Effector CD4-positive, alpha-beta T cell (primary cell): ENCODE measurements around the gene DLAT.
"Not testable (repeated sequence)": the region's sequence is repeated elsewhere in the genome, so short reads cannot be mapped to it uniquely, and the experiment has no call there.

Experiments used
- DNase-seq: peaks from one replicate; pipeline ENCODE4 v3.0.0-alpha.2; 2020

DLAT gene

DNA sequence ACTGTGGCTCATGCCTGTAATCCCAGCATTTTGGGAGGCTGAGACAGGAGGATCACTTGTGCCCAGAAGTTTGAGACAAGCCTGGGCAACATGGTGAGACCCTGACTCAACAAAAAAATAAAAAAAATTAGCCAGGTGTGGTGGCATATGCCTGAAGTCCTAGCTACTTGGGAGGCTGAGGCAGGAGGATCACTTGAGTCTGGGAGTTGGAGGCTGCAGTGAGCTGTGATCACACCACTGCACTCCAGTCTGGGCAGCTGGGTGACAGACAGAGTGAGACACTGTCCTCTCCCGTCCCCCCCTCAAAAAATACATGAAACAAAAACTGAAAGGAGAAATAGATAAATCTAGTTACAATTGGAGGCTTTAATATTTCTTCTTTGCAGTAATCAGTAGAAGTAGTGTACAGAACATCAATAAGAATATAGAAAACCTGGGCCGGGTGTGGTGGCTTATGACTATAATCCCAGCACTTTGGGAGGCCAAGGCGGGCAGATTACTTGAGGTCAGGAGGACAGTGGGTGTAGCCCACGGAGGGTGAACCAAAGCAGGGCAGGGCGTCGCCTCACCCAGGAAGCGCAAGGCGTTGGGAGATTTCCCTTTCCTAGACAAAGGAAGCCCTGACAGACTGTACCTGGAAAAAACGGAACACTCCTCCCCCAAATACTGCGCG lies 19.6 kb upstream of the DLAT start:
- DNase-seq = no peak

DNA sequence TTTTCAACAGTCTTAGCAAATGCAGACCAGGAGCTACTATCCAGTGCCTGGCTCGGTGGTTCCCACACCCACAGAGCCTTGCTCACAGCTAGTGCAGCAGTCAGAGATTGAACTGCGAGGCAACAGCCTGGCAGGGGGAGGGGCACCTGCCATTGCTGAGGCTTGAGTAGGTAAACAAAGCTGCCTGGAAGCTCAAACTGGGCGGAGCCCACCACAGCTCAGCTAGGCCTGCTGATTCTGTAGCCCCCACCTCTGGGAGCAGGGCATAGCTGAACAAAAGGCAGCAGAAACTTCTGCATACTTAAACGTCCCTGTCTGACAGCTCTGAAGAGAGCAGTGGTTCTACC lies 19.1 kb upstream of the DLAT start:
- DNase-seq = not testable (repeated sequence)

DNA sequence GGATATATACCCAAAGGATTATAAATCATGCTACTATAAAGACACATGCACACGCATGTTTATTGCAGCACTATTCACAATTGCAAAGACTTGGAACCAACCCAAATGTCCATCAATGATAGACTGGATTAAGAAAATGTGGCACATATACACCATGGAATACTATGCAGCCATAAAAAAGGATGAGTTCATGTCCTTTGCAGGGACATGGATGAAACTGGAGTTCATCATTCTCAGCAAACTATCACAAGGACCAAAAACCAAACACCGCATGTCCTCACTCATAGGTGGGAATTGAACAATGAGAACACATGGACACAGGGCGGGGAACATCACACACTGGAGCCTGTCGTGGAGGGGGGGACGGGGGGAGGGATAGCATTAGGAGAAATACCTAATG lies 13.8 kb upstream of the DLAT start:
- not testable (repeated sequence) for DNase-seq

DNA sequence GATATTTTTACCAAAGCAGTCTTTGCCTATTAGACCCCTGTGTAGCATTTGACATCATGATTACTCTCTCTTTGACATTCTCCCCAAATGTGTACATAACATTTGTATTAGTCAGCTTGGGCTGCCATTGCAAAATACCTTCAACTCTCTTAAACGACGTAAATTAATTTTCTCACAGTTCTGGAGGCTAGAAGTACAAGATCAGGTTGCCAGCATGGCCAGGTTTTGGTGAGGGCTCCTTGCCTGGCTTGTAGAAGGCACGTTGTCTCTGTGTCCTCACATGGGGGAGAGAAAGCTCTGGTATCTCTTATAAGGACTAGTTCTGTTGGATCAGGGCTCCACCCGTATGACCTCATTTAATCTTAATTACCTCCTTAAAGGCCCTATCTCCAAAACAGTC lies 12.3 kb upstream of the DLAT start:
- no peak for DNase-seq

DNA sequence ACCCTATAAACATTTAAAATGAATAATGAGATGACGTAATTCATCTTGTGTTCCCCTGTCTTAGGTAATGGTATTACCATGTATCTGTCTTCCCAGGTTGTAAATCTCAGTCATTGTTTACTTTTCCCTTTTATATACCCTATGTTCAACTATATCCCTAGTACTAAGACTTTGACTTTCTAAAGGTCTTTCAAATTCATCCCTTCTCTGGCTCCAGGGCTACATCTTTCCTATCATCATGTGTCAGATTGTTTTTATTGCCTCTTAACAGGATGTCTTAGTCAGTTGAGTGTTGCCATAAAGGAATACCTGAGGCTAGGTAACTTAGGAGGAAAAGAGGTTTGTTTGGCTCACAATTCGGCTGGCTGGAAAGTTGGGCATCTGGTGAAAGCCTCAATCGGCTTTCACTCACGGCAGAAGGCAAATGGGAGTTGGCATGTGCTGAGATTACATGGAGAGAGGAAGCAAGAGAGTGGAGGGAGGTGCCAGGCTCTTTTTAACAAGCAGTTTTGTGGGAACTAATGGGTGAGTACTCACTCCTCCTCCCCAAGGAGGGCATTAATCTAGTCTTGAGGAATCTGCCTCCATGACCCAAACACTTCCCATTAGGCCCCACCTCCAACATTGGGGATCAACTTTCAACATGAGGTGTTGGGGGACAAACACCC lies 11.6 kb upstream of the DLAT start:
- no peak for DNase-seq

DNA sequence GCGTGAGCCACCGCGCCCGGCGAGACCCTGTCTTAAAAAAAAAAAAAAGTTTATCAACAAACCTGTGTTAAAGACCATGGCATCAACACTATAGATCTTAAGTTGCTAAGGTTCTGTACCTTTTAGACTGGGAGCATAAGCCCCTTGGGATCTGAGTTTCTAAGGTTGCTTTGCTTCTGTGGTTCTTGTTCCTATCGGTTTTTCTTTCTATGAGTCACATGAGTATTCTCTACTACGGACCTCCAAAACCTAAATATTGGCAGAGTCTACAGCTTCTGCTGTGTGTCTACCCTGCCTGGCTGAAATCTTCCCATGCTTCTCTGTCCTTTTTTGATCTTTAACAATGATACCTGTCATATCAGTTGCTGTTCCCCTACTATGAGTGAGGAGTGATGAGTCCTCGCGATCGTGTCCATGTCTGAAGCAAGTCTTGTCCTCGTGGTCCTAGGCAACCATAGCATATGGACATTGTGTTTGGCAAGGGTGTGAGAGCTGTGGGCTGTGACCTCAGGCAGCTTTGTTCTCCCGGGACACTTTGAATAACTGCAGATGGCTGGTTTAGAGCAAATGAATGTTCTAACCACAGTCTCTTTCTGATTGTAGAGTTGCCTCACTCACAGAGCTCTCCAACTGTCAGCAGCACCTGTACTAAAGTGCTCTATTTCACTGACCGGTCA lies 9.0 kb upstream of the DLAT start:
- DNase-seq = no peak

DNA sequence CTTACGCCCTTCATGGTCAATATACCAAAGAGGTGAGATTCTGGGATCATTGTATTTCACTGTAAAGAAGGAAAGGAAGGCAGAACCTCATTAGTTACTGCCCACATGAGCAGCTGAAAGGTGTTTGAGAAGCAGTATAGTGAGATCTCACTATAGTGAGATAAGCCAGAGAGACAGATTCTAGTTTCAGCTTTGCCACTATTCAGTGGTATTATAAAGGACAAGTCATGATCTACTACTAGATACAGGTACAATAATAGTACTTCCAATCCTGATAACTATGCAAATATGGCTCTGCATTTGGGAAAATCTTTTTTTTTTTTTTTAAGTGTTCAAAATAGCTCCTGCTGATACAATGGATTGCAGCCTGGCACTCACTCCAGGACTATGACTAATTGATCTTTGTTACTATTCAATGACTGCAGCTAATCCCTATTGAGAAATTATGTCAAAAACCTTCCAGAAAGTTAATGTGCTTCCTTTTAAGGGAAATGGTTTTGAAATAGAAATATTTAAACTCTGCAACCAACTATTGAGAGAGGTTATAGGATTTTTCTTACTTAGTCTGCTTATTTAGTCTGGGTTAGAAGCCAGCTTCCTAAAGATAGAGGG lies 8.3 kb upstream of the DLAT start:
- DNase-seq = no peak

DNA sequence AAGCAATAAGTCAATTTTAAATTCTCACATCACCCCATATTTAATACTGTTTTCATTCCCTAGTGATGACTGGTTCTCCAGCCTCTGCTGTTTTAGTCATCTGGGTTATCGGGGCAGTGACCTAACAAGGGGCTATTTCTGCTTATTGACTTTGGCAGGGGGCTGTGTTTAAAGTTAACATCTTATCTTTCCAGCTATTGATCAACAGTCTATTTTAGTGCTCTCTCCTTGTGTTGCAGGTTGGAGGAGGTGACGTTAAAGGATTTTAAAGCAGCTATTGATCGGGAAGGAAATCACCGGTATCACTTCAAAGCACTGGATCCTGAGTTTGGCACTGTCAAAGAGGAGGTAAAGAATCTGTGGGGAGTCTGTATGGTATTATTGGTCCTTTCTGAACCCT lies 7.7 kb upstream of the DLAT start:
- DNase-seq = no peak

DNA sequence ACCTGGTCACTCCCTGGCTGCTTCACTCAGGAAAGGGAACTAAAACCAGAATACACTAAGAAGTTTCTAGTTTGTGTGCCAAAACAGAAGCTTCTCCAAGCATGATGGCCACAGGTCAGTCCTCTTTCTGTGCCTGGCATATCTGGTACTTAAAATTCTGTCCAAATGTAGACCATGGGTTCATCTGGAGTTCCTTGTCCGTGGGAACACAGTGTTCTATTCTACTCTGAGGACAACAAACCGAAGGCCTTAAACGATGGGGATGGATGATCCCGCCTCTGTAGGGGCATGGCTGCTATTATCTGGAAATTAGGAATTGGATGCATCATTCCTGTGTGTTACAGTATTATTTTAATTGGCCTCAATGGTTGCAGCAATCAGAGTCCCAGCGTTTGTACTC lies 6.1 kb upstream of the DLAT start:
- no peak for DNase-seq

DNA sequence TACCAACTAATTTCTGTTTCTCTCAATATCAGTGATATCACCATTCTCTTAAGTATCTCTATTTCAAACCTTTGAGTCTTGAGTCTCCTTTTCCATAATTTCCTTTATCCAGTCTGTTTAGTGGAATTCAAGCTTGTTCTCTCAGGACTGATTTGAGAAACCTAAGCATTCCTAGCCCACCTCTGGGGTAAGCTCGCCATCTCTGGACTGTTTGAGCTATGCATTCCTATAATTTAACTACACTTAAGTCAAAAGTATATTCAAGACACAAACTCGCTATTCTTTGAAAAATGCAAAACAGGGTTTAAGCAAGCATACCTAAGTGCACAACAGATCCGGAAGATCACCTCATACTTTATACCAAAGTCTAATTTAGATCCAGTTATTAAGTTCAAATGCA lies 2.1 kb upstream of the DLAT start:
- no peak for DNase-seq

DNA sequence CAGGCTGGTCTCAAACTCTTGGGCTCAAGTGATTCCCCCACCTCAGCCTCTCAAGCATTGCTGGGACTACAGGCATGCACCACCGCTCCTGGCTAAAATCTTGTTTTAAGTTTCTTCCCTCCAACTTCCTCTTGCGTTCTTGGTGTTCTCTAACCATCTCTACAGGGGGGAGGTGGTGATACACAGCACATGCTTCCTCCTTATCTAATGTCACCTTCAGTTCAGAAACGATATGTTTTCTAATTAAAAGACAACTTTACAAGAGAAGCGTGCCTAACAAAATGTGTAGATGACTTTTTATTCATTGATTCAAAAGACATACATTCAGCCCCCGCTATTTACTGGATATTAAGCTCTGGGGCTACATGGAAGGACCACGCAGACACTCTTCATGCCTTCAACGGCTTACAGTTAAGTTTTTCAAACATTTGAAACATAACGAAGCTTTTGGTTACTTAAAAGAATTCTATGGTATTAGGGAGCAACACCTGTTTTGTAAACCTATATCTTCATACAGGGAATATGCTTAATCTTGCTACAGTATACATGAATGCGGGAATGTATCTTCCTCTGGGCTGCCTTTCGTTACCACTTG lies 933 bp upstream of the DLAT start:
- DNase-seq = no peak

DNA sequence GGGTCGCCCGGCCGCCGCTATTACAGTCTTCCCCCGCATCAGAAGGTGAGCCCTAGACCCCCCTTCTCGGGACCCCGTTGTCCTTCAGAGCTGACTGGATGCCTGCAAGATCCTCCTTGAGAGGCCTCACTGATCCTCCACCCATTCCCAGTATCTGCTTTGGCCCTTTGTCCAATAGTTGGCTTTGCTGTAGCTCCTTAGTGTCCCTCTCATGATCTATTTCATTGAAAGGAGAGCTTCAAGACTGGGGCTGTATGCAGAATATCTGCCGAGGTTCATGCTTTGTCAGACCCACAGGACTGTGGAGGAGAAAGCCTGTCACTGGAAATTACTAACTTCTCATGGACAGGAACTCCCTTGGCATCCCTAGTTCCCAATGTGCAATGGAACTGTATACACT lies 499 bp downstream of the DLAT start:
- DNase-seq = no peak

DNA sequence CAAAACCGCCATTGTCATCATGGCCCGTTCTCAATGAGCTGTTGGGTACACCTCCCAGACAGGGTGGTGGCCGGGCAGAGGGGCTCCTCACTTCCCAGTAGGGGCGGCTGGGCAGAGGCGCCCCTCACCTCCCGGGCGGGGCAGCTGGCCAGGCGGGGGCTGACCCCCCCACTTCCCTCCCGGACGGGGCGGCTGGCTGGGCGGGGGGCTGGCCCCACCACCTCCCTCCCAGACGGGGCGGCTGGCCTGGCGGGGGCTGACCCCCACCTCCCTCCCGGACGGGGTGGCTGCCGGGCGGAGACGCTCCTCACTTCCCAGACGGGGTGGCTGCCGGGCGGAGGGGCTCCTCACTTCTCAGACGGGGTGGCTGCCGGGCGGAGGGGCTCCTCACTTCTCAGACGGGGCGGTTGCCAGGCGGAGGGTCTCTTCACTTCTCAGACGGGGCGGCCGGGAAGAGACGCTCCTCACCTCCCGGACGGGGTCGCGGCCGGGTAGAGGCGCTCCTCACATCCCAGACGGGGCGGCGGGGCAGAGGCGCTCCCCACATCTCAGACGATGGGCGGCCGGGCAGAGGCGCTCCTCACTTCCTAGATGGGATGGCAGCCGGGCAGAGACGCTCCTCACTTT lies 1.7 kb downstream of the DLAT start:
- not testable (repeated sequence) for DNase-seq

DNA sequence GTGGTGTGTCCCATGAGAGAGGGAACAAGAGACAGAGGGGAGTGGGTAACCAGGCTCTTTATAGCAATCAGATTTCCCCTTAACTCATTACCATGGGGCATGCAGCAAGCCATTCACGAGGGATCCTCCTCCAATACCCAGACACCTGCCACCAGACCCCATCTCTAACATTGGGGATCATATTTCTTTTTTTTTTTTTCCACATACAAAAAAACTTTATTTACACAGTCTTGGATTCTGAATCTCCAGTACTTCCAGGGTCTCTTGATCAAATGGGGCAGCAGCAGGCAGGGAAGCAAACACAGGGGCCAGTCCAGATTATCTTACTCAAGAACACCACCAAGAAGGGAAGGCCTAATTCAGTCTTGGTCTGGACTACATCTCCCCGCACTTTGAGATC lies 4.3 kb downstream of the DLAT start:
- DNase-seq = no peak

DNA sequence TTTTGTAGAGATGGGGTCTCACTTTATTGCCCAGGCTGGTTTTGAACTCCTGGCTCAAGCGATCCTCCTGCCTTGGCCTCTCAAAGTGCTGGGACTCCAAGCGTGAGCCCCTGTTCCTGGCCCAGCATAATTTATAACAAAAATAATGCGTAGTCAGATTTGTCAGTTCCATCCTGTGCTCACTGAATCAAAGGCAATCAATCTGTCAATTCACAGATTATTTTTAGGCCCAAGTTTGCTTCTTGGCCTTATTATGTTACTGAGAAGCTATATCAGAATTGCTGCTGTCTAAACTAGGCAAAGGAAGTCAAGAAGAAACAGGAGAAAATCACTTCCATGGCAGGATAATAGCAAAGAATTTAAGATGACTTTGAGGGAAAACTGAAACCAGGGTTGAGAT lies 8.7 kb downstream of the DLAT start:
- DNase-seq = no peak

DNA sequence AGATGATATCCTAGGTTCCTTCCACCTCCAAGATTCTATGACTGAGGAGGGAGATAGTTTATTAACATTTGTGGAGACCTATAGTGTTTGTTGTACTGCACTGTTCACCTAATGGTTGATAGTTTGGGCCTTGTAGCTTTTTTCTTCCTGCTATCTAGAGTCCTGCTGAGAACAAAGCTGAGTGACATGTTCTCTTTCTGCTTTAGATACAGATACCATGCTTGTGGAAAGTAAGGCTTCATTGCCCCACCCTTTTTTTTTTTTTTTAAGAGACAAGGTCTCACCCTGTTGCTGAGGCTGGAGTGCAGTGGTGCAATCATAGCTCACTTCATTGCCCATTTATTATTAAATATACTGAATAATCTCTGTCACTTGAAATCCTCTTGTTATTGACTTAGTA lies 12.3 kb downstream of the DLAT start:
- DNase-seq = no peak

DNA sequence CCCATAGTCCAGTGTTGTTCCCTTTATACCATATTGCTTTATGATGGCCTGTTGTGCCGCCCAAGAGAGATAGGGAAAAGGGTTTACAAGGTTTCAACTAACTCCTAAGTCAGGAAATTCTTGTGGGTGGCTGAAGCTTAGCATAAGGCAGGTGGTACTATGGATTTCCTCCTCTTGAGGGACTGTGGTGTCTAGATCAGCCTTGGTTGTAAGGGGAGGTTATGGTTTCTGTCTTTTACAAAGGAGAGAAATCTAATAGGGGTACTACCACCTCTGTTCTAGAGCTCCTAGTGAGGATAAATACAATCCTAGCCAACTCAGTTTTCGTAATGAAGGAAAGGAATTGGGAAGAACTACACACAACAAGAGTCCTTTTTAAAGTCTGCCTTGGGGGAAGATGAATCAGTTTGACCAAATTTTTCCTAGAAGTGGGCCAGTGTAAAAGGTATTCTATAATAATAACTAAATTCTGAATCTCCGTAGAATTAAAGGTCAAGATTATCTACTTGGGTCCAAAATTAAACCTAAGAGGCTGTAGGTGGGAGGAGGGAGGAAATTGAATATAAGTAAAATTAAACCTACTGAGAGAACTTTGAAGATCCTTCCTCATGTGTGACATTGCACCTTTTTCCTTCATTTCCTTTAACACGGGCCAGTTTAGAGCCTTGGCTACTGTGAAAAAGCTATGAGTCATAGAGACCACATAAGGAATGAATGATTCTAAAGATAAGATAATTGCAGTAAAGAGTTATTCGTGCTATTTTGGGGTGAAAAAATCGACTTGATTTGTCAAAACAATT lies 17.2 kb downstream of the DLAT start:
- DNase-seq = no peak

DNA sequence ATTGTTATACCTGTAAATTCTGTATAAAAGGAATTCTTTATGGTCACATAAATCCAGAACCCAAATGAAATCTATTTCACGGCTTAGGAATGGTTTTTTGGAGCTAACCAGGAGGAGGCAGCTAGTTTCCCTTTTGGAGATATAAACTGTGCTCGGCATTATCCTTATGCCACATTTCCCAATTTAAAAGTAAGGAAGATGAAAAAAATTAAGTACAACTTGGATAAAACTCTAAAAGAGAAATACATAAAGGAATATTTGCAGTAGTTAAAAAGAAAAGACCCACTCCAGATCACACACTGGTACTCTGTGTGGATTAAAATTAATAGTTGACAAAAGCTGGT lies 17.7 kb downstream of the DLAT start:
- no peak for DNase-seq

DNA sequence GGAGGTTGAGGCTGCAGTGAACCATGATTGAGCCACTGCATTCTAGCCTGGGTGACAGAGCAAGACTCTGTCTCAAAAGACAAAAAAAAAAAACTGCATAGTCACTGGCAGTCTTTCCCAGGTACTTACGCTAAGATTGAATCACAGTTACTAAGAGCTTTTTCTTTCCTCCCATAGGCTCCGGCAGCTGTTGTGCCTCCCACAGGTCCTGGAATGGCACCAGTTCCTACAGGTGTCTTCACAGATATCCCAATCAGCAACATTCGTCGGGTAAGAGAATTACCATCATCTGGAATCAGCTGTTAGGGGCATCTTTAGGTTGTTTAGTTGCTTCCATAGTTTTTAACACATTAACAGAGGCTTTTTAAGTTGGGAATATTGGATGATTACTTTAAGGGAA lies 19.8 kb downstream of the DLAT start:
- DNase-seq = no peak

DNA sequence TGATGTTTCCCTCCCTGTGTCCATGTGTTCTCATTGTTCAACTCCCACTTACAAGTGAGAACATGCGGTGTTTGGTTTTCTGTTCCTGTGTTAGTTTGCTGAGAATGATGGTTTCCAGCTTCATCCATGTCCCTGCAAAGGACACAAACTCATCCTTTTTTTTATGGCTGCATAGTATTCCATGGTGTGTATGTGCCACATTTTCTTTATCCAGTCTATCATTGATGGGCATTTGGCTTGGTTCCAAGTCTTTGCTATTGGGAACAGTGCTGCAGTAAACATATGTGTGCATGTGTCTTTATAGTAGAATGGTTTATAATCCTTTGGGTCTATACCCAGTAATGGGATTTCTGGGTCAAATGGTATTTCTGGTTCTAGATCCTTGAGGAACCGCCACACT lies 21.4 kb downstream of the DLAT start:
- not testable (repeated sequence) for DNase-seq

DNA sequence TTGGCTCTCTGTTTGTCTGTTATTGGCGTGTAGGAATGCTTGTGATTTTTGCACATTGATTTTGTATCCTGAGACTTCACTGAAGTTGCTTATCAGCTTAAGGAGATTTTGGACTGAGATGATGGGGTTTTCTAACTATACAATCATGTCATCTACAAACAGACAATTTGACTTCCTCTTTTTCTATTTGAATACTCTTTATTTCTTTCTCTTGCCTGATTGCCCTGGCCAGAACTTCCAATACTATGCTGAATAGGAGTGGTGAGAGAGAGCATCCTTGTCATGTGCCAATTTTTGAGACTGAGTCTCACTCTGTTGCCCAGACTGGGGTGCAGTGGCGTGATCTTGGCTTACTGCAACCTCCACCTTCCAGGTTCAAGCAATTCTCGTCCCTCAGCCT lies 23.0 kb downstream of the DLAT start:
- not testable (repeated sequence) for DNase-seq

DNA sequence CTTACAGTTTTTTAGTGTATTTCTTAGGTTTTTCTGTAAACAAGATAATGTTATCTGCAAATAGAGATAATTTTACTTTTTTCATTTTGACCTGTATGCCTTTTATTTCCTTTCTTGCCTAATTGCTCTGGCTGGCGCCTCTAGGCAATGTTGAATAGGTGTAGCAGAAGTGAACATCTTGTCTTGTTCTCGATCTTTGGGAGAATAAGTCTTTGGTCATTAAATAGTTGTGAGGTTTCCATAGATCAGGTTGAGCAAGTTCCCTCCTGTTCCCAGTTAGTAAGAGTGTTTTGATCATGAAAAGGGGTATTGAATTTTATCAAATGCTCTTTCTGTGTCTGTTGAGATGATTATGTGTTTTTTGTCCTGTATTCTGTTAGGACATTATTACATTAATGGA lies 24.6 kb downstream of the DLAT start:
- no peak for DNase-seq
